ENCODE results near the gene MACROD1.

The MACROD1 gene

GRCh38 chr11:64010783-64011182 lies 155.1 kb downstream of the MACROD1 start:
- no peak for TF ChIP-seq EGR1 (IDR thresholded peaks at IDR 0.05)
- no peak for TF ChIP-seq RAD21 (IDR thresholded peaks at IDR 0.05; ENCODE audit: low read depth)
- TF ChIP-seq FOXM1 (IDR thresholded peaks at IDR 0.05; ENCODE audit: borderline replicate concordance, low read depth) = no peak
- no peak for TF ChIP-seq REST (IDR thresholded peaks at IDR 0.05; ENCODE audit: low read depth)
- TF ChIP-seq NFIC (IDR thresholded peaks at IDR 0.05) = no peak
- TF ChIP-seq YY1 (IDR thresholded peaks at IDR 0.05; ENCODE audit: low read depth) = no peak
- no peak for TF ChIP-seq CREB1 (IDR thresholded peaks at IDR 0.05; ENCODE audit: low read depth)
- TF ChIP-seq EP300 (IDR thresholded peaks at IDR 0.05; ENCODE audit: borderline replicate concordance) = no peak
- no peak for TF ChIP-seq TAF1 (IDR thresholded peaks at IDR 0.05; ENCODE audit: low read depth)
- TF ChIP-seq USF1 (IDR thresholded peaks at IDR 0.05) = no peak
- TF ChIP-seq TEAD4 (IDR thresholded peaks at IDR 0.05) = no peak
- no peak for TF ChIP-seq ZBTB7A (IDR thresholded peaks at IDR 0.05; ENCODE audit: low read depth)
- TF ChIP-seq TCF12 (IDR thresholded peaks at IDR 0.05; ENCODE audit: low read depth) = no peak
- no peak for TF ChIP-seq MAX (IDR thresholded peaks at IDR 0.05)
- no peak for TF ChIP-seq CEBPB (IDR thresholded peaks at IDR 0.05)

GRCh38 chr11:64009710-64010109 lies 156.2 kb downstream of the MACROD1 start:
- TF ChIP-seq CREB1 (IDR thresholded peaks at IDR 0.05; ENCODE audit: low read depth) = no peak
- TF ChIP-seq EGR1 (IDR thresholded peaks at IDR 0.05) = no peak
- TF ChIP-seq RAD21 (IDR thresholded peaks at IDR 0.05; ENCODE audit: low read depth) = no peak
- no peak for TF ChIP-seq TEAD4 (IDR thresholded peaks at IDR 0.05)

- TF ChIP-seq CREB1 (IDR thresholded peaks at IDR 0.05; ENCODE audit: low read depth) (no peak), RAD21 (IDR thresholded peaks at IDR 0.05; ENCODE audit: low read depth) (no peak), MAX (IDR thresholded peaks at IDR 0.05) (no peak), USF1 (IDR thresholded peaks at IDR 0.05) (no peak), ZBTB7A (IDR thresholded peaks at IDR 0.05; ENCODE audit: low read depth) (no peak), REST (IDR thresholded peaks at IDR 0.05; ENCODE audit: low read depth) (no peak), TEAD4 (IDR thresholded peaks at IDR 0.05) (no peak), CEBPB (IDR thresholded peaks at IDR 0.05) (no peak), NFIC (IDR thresholded peaks at IDR 0.05) (no peak), EP300 (IDR thresholded peaks at IDR 0.05; ENCODE audit: borderline replicate concordance) (no peak)
Measured at GRCh38 chr11:64008914-64009633, 156.8 kb downstream of the MACROD1 start.

GRCh38 chr11:64008283-64008913 lies 157.5 kb downstream of the MACROD1 start:
- TF ChIP-seq CREB1 (IDR thresholded peaks at IDR 0.05; ENCODE audit: low read depth) = no peak
- TF ChIP-seq MAX (IDR thresholded peaks at IDR 0.05) = no peak
- TF ChIP-seq RAD21 (IDR thresholded peaks at IDR 0.05; ENCODE audit: low read depth) = no peak
- TF ChIP-seq TCF12 (IDR thresholded peaks at IDR 0.05; ENCODE audit: low read depth) = no peak
- TF ChIP-seq USF1 (IDR thresholded peaks at IDR 0.05) = no peak
- no peak for TF ChIP-seq TAF1 (IDR thresholded peaks at IDR 0.05; ENCODE audit: low read depth)
- TF ChIP-seq EP300 (IDR thresholded peaks at IDR 0.05; ENCODE audit: borderline replicate concordance) = no peak
- TF ChIP-seq NFIC (IDR thresholded peaks at IDR 0.05) = no peak
- no peak for TF ChIP-seq TEAD4 (IDR thresholded peaks at IDR 0.05)
- no peak for TF ChIP-seq FOXM1 (IDR thresholded peaks at IDR 0.05; ENCODE audit: borderline replicate concordance, low read depth)
- TF ChIP-seq CEBPB (IDR thresholded peaks at IDR 0.05) = no peak
- TF ChIP-seq YY1 (IDR thresholded peaks at IDR 0.05; ENCODE audit: low read depth) = no peak
- no peak for TF ChIP-seq ZBTB7A (IDR thresholded peaks at IDR 0.05; ENCODE audit: low read depth)
- no peak for TF ChIP-seq REST (IDR thresholded peaks at IDR 0.05; ENCODE audit: low read depth)
- TF ChIP-seq EGR1 (IDR thresholded peaks at IDR 0.05) = no peak

All from Ishikawa (cell line).